ENCODE measurements around the gene KLK2. TPM values are rescaled to one million over a fixed set of nuclear protein-coding genes. Genes with fewer than 3 reads are reported as not detected.

The KLK2 gene
- total RNA-seq, 2 donors from 2014 or later: not detected

DNA sequence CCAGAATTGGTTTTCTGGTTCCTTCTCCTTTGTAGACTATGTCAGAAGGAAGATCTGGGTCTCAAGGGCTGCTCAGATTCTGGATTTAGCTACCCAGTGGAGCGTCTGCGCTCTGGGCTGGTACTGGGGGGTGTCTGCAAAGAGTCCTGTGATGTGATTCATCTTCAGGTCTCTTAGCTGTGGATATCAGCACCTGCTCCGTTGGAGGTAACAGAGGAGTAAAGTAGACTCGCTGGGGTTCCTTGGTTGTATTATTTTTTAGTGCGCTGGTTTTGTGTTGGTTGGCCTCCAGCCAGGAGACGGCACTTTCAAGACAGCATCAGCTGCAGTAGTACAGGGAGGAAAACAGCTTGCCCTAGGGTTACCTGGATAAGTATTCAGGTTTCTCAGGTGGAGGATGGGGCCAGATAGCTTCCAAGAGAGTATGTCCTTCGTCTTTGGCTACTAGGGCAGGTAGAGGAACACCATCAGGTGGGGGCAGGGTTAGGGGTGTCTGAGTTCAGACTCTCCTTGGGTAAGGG is 29.5 kb upstream of the KLK2 start:
- intact Hi-C loops (cut with DNase I): no loop called here

DNA sequence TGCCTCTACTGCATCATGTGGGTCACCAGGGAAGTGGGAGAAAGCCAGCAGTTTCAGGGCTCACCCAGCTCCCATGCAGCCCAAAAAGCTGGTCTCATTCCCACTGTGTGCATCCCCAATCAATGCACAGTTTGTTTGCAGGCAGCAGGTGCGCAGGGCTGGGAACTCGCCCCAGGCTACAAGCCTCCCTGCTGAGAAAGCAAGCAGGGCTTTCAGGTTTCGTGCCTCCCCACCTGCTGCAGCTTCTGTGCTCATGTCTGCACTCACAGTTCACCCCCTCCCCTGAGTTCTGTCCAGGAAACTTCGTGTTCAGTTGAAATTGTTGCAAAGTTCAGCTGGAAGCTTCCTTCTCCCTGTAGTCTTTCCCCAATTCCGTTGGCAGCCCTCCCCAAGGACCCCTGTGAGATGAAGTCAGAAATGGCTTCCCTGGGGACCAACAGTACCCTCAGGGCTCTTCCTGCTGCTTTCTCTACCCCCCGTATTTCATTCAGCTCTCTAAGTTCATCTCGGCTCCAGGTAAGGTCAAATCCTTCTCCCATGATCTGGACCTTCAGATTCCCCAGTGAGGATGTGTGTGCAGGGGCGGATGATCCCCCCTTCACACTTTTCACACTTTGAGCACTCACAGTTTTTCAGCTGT is 28.8 kb upstream of the KLK2 start:
- no peak for DNase-seq (ENCODE audit: low spot score)
- intact Hi-C loops (cut with DNase I): no loop called here

More for the DNA sequence above, 29.5 kb upstream of the KLK2 start:
- DNase-seq (ENCODE audit: low spot score): no peak

DNA sequence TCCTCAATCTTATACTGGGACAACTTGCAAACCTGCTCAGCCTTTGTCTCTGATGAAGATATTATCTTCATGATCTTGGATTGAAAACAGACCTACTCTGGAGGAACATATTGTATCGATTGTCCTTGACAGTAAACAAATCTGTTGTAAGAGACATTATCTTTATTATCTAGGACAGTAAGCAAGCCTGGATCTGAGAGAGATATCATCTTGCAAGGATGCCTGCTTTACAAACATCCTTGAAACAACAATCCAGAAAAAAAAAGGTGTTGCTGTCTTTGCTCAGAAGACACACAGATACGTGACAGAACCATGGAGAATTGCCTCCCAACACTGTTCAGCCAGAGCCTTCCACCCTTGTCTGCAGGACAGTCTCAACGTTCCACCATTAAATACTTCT is 22.5 kb upstream of the KLK2 start:
- intact Hi-C loops (cut with DNase I): no loop called here
- no peak for DNase-seq (ENCODE audit: low spot score)

- DNase-seq (ENCODE audit: low spot score): no peak
- intact Hi-C loops (cut with DNase I): no loop called here
Observed at GRCh38 chr19:50851620-50852019, 21.6 kb upstream of the KLK2 start.

DNA sequence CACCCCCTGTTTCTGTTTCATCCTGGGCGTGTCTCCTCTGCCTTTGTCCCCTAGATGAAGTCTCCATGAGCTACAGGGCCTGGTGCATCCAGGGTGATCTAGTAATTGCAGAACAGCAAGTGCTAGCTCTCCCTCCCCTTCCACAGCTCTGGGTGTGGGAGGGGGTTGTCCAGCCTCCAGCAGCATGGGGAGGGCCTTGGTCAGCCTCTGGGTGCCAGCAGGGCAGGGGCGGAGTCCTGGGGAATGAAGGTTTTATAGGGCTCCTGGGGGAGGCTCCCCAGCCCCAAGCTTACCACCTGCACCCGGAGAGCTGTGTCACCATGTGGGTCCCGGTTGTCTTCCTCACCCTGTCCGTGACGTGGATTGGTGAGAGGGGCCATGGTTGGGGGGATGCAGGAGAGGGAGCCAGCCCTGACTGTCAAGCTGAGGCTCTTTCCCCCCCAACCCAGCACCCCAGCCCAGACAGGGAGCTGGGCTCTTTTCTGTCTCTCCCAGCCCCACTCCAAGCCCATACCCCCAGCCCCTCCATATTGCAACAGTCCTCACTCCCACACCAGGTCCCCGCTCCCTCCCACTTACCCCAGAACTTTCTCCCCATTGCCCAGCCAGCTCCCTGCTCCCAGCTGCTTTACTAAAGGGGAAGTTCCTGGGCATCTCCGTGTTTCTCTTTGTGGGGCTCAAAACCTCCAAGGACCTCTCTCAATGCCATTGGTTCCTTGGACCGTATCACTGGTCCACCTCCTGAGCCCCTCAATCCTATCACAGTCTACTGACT is 18.4 kb upstream of the KLK2 start, which contains the start of gene KLK3:
Gene KLK3 (plus strand): TSS at position 280 of the 775 bp plus-strand sequence. CDS start 41 bp downstream, at position 321.
- DNase-seq (ENCODE audit: low spot score): no peak
- intact Hi-C loops (cut with DNase I): no loop called here

- intact Hi-C loops (cut with DNase I): no loop called here
- no peak for DNase-seq (ENCODE audit: low spot score)
Observed at GRCh38 chr19:50857366-50857765, 15.9 kb upstream of the KLK2 start.

- DNase-seq (ENCODE audit: low spot score): no peak
- intact Hi-C loops (cut with DNase I): no loop called here
Observed at GRCh38 chr19:50858886-50859285, 14.4 kb upstream of the KLK2 start.

GRCh38 chr19:50859849-50860248 is 13.4 kb upstream of the KLK2 start:
- intact Hi-C loops (cut with DNase I): no loop called here
- no peak for DNase-seq (ENCODE audit: low spot score)

GRCh38 chr19:50861010-50861409 is 12.2 kb upstream of the KLK2 start:
- intact Hi-C loops (cut with DNase I): no loop called here

DNA sequence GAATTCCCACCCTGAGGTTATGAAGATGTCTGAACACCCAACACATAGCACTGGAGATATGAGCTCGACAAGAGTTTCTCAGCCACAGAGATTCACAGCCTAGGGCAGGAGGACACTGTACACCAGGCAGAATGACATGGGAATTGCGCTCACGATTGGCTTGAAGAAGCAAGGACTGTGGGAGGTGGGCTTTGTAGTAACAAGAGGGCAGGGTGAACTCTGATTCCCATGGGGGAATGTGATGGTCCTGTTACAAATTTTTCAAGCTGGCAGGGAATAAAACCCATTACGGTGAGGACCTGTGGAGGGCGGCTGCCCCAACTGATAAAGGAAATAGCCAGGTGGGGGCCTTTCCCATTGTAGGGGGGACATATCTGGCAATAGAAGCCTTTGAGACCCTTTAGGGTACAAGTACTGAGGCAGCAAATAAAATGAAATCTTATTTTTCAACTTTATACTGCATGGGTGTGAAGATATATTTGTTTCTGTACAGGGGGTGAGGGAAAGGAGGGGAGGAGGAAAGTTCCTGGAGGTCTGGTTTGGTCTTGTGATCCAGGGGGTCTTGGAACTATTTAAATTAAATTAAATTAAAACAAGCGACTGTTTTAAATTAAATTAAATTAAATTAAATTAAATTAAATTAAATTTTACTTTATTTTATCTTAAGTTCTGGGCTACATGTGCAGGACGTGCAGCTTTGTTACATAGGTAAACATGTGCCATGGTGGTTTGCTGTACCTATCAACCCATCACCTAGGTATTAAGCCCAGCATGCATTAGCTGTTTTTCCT is 11.5 kb upstream of the KLK2 start:
- intact Hi-C loops (cut with DNase I): no loop called here

More at GRCh38 chr19:50861010-50861409, 12.2 kb upstream of the KLK2 start:
- DNase-seq (ENCODE audit: low spot score): no peak

GRCh38 chr19:50869479-50869878 is 3.8 kb upstream of the KLK2 start:
- DNase-seq (ENCODE audit: low spot score): no peak
- intact Hi-C loops (cut with DNase I): no loop called here

More for the DNA sequence above, 11.5 kb upstream of the KLK2 start:
- DNase-seq (ENCODE audit: low spot score): no peak

GRCh38 chr19:50870417-50871089 is 2.7 kb upstream of the KLK2 start:
- intact Hi-C loops (cut with DNase I): no loop called here
- no peak for DNase-seq (ENCODE audit: low spot score)

DNA sequence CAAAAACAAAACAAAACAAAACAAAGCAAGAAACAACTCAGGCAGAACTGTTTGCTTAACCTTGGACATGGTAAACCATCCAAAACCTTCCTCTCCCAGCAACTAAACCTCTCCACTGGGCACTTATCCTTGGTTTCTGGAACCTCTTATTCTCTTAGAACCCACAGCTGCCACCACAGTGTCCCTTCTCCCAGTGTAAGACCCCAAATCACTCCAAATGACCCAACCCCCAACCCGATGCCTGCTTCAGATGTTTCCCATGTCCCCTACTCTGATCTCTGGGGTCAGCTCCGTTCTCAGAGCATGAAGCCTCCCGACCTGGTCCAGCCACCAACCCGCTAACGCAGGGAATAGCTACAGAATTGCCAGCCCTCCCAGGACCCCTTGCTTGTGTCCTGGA is 972 bp downstream of the KLK2 start:
- intact Hi-C loops (cut with DNase I): no loop called here
- no peak for DNase-seq (ENCODE audit: low spot score)

- intact Hi-C loops (cut with DNase I): no loop called here
- DNase-seq (ENCODE audit: low spot score): no peak
Observed at GRCh38 chr19:50875795-50876422, 2.7 kb downstream of the KLK2 start.

DNA sequence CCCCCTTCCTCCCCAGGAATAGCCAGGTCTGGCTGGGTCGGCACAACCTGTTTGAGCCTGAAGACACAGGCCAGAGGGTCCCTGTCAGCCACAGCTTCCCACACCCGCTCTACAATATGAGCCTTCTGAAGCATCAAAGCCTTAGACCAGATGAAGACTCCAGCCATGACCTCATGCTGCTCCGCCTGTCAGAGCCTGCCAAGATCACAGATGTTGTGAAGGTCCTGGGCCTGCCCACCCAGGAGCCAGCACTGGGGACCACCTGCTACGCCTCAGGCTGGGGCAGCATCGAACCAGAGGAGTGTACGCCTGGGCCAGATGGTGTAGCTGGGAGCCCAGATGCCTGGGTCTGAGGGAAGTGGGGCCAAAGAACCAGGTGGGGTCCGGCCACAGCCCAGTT is 3.2 kb downstream of the KLK2 start:
- intact Hi-C loops (cut with DNase I): no loop called here
- no peak for DNase-seq (ENCODE audit: low spot score)

DNA sequence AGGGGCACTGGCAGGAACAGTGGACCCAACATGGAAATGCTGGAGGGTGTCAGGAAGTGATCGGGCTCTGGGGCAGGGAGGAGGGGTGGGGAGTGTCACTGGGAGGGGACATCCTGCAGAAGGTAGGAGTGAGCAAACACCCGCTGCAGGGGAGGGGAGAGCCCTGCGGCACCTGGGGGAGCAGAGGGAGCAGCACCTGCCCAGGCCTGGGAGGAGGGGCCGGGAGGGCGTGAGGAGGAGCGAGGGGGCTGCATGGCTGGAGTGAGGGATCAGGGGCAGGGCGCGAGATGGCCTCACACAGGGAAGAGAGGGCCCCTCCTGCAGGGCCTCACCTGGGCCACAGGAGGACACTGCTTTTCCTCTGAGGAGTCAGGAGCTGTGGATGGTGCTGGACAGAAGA is 4.1 kb downstream of the KLK2 start:
- intact Hi-C loops (cut with DNase I): no loop called here
- no peak for DNase-seq (ENCODE audit: low spot score)

DNA sequence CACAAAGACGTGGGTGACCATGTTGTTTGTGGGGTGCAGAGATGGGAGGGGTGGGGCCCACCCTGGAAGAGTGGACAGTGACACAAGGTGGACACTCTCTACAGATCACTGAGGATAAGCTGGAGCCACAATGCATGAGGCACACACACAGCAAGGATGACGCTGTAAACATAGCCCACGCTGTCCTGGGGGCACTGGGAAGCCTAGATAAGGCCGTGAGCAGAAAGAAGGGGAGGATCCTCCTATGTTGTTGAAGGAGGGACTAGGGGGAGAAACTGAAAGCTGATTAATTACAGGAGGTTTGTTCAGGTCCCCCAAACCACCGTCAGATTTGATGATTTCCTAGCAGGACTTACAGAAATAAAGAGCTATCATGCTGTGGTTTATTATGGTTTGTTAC is 5.6 kb downstream of the KLK2 start:
- intact Hi-C loops (cut with DNase I): no loop called here
- DNase-seq (ENCODE audit: low spot score): no peak

DNA sequence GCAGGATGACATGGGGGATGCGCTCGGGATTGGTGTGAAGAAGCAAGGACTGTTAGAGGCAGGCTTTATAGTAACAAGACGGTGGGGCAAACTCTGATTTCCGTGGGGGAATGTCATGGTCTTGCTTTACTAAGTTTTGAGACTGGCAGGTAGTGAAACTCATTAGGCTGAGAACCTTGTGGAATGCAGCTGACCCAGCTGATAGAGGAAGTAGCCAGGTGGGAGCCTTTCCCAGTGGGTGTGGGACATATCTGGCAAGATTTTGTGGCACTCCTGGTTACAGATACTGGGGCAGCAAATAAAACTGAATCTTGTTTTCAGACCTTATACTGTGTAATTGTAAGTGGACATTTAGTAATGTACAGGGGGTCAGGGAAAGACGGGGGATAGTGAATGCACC is 7.0 kb downstream of the KLK2 start:
- intact Hi-C loops (cut with DNase I): no loop called here
- DNase-seq (ENCODE audit: low spot score): no peak

DNA sequence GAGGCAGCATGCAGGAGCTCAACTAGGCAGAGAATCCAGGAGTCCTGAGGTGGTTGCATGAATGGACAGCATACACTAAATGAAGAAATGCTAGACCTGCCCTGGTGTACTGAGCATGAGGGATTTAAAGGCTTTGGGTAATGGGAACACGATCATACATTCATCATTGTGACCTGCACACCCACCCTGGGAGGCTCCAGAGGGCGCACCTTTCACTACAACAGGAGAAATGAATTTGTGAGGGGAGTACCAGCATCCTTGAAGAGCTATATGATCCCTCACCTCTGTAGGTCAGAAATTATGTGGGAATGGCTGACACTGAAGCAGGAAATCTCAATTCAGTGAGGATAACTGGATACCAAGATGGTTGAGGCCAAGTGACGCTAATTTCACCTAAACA is 8.9 kb downstream of the KLK2 start:
- intact Hi-C loops (cut with DNase I): no loop called here
- no peak for DNase-seq (ENCODE audit: low spot score)

Measured in posterior vena cava (tissue), 2 donors.